Measurements from ENCODE around the gene ARMC6.

The ARMC6 gene

DNA sequence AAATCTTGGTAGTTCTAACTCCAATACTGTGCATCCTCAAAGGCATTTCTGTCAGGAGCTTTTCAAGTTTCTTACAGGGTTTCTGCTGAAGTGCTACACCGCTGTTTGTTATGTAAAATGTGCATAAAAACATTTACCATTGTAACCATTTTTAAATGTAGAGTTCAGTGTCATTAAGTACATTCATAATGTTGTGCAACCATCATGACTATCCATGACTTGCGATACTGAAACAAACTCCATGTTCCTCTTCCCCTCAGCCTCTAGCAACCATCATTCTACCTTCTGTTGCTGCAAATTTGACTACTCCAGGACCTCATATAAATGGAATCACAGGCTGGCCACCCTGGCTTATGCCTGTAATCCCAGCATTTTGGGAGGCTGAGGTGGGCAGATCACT lies 16.0 kb downstream of the ARMC6 start:
- H3K4me2 ChIP-seq (ENCODE audit: low read depth, low read length, poor library complexity, severe bottlenecking) = no peak overlapping the region
- no peak overlapping the region for H2AFZ ChIP-seq (ENCODE audit: low read depth, low read length, severe bottlenecking)
- H3K27me3 ChIP-seq (ENCODE audit: low read length) = no peaks in the 10 kb centered on the region
- no peak overlapping the region for H3K9ac ChIP-seq (ENCODE audit: low read length)
- H3K9me3 ChIP-seq (ENCODE audit: insufficient read depth, low read length) = no peaks in the 10 kb centered on the region
- H3K79me2 ChIP-seq (ENCODE audit: insufficient read depth, low read length) = no peaks in the 10 kb centered on the region; the same call in 1 of the 2 replicates
- H3K36me3 ChIP-seq (ENCODE audit: low read length) = peaks cover 6% of the 10 kb centered on the region; the same call in 1 of the 2 replicates
- no peak overlapping the region for H3K27ac ChIP-seq (ENCODE audit: low read depth, low read length)
- no peak for TF ChIP-seq EZH2phosphoT487 (conservative IDR thresholded peaks at IDR 0.05; ENCODE audit: low read length)
- TF ChIP-seq, protein P1, sequence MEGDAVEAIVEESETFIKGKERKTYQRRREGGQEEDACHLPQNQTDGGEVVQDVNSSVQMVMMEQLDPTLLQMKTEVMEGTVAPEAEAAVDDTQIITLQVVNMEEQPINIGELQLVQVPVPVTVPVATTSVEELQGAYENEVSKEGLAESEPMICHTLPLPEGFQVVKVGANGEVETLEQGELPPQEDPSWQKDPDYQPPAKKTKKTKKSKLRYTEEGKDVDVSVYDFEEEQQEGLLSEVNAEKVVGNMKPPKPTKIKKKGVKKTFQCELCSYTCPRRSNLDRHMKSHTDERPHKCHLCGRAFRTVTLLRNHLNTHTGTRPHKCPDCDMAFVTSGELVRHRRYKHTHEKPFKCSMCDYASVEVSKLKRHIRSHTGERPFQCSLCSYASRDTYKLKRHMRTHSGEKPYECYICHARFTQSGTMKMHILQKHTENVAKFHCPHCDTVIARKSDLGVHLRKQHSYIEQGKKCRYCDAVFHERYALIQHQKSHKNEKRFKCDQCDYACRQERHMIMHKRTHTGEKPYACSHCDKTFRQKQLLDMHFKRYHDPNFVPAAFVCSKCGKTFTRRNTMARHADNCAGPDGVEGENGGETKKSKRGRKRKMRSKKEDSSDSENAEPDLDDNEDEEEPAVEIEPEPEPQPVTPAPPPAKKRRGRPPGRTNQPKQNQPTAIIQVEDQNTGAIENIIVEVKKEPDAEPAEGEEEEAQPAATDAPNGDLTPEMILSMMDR (IDR thresholded peaks at IDR 0.05; ENCODE audit: insufficient read depth, low read length, poor library complexity, severe bottlenecking) = no peak
- H3K4me3 ChIP-seq (ENCODE audit: insufficient read depth, low read length, poor library complexity, severe bottlenecking) = no peak overlapping the region
- no peaks in the 10 kb centered on the region for H4K20me1 ChIP-seq (ENCODE audit: low read depth, low read length)
- H3K9me2 ChIP-seq (replicated peaks; ENCODE audit: insufficient read depth, low read length) = no peaks in the 10 kb centered on the region
- no peaks in the 10 kb centered on the region for H3F3A ChIP-seq (ENCODE audit: insufficient read depth)

DNA sequence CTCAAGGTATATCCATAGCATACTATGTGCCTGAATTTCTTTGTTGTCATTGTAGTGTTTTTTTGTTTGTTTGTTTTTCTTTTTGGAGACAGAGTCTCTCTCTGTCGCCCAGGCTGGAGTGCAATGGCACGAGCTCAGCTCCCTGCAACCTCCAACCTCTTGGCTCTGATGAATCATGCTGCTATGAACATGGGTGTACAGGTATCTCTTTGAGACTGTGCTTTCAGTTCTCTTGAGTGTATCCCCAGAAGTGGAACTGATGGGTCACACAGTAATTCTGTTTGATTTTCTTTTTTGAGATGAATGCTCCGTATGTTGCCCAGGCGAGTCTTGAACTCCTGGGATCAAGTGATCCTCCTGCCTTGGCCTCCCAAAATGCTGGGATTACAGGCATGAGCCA lies 16.7 kb downstream of the ARMC6 start:
- Histone ChIP-seq H3F3A (ENCODE audit: insufficient read depth) (no peaks in the 10 kb centered on the region), H3K27me3 (ENCODE audit: low read length) (no peaks in the 10 kb centered on the region), H3K9me3 (ENCODE audit: insufficient read depth, low read length) (no peaks in the 10 kb centered on the region), H2AFZ (ENCODE audit: low read depth, low read length, severe bottlenecking) (no peak overlapping the region), H3K27ac (ENCODE audit: low read depth, low read length) (no peak overlapping the region), H3K9ac (ENCODE audit: low read length) (no peak overlapping the region), H3K4me2 (ENCODE audit: low read depth, low read length, poor library complexity, severe bottlenecking) (no peak overlapping the region), H3K36me3 (ENCODE audit: low read length) (peaks cover 6% of the 10 kb centered on the region; the same call in 1 of the 2 replicates), H3K79me2 (ENCODE audit: insufficient read depth, low read length) (no peaks in the 10 kb centered on the region; the same call in 1 of the 2 replicates), H3K4me3 (ENCODE audit: insufficient read depth, low read length, poor library complexity, severe bottlenecking) (no peak overlapping the region), H3K9me2 (replicated peaks; ENCODE audit: insufficient read depth, low read length) (no peaks in the 10 kb centered on the region), H4K20me1 (ENCODE audit: low read depth, low read length) (no peaks in the 10 kb centered on the region)
- TF ChIP-seq EZH2phosphoT487 (conservative IDR thresholded peaks at IDR 0.05; ENCODE audit: low read length) = no peak
- TF ChIP-seq, protein P1 (IDR thresholded peaks at IDR 0.05; ENCODE audit: insufficient read depth, low read length, poor library complexity, severe bottlenecking) = no peak

DNA sequence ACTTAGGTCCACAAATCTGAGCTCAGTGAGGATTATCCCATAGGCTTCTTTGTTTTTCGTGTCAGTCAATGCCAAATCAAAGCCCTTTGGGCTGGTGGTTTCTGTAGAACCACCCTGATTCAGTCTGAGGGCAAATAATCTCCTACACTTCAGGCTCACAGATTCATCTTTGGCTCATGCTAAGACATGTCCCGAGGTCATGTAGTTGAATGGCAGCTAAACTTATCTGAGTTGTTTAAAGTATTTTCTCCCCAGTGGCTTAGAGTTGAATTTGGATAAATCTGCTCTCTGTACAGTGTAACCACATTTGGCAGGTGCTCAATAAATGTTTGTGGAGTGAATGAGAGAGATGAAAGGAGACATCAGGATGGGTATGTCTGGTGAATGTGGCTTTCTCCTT lies 17.3 kb downstream of the ARMC6 start:
- Histone ChIP-seq H3K9ac (ENCODE audit: low read length) (no peak overlapping the region), H3K9me2 (replicated peaks; ENCODE audit: insufficient read depth, low read length) (no peaks in the 10 kb centered on the region), H3K4me3 (ENCODE audit: insufficient read depth, low read length, poor library complexity, severe bottlenecking) (no peak overlapping the region), H3K27ac (ENCODE audit: low read depth, low read length) (no peak overlapping the region), H3K27me3 (ENCODE audit: low read length) (no peaks in the 10 kb centered on the region), H3K4me2 (ENCODE audit: low read depth, low read length, poor library complexity, severe bottlenecking) (no peak overlapping the region), H3K9me3 (ENCODE audit: insufficient read depth, low read length) (no peaks in the 10 kb centered on the region), H3K36me3 (ENCODE audit: low read length) (peaks cover 6% of the 10 kb centered on the region; the same call in 1 of the 2 replicates), H3K79me2 (ENCODE audit: insufficient read depth, low read length) (no peaks in the 10 kb centered on the region; the same call in 1 of the 2 replicates), H3F3A (ENCODE audit: insufficient read depth) (no peaks in the 10 kb centered on the region), H4K20me1 (ENCODE audit: low read depth, low read length) (no peaks in the 10 kb centered on the region), H2AFZ (ENCODE audit: low read depth, low read length, severe bottlenecking) (no peak overlapping the region)
- TF ChIP-seq, protein P1 (IDR thresholded peaks at IDR 0.05; ENCODE audit: insufficient read depth, low read length, poor library complexity, severe bottlenecking) = no peak
- no peak for TF ChIP-seq EZH2phosphoT487 (conservative IDR thresholded peaks at IDR 0.05; ENCODE audit: low read length)

All from SU-DHL-6 (cell line).